IMR-90 (cell line): Measurements from ENCODE around the gene PTGR2. TPM values are rescaled to one million over a fixed set of nuclear protein-coding genes. Genes with fewer than 3 reads are reported as not detected.

ENCODE experiments used
- BHLHE40 ChIP-seq: fragments of 150-350 bp; IDR thresholded peaks from 2 replicates; pipeline ENCODE4 v1.6.1; 2016; ENCODE audit warnings: mild to moderate bottlenecking, low read depth, low read length
- CEBPB ChIP-seq: IDR thresholded peaks from 2 replicates; pipeline ENCODE4 v1.6.1; 2012; ENCODE audit warnings: low read depth, low read length, improper control_type of control experiment
- MXI1 ChIP-seq: IDR thresholded peaks from 2 replicates; pipeline ENCODE4 v1.6.1; 2012; ENCODE audit warnings: low read depth, mild to moderate bottlenecking, low read length, moderate library complexity, borderline replicate concordance
- NFE2L2 ChIP-seq: fragments of 150-350 bp; IDR thresholded peaks from 2 replicates; pipeline ENCODE4 v1.6.1; 2016; ENCODE audit warnings: low read depth, mild to moderate bottlenecking, low read length
- POLR2A ChIP-seq: IDR thresholded peaks from 2 replicates; pipeline ENCODE4 v1.6.1; 2012; ENCODE audit warnings: mild to moderate bottlenecking, low read depth, low read length
- RCOR1 ChIP-seq: IDR thresholded peaks from 2 replicates; pipeline ENCODE4 v1.6.1; 2012; ENCODE audit warnings: mild to moderate bottlenecking, low read length, improper control_type of control experiment; ENCODE audit not compliant: insufficient replicate concordance
- SMC3 ChIP-seq: fragments of 150-350 bp; IDR thresholded peaks from 2 replicates; pipeline ENCODE4 v1.6.1; 2016; ENCODE audit warnings: low read depth, mild to moderate bottlenecking, antibody characterized with exemption, low read length, moderate library complexity
- polyA plus RNA-seq, 3 experiments: library from polyadenylated mRNA; depleted of rRNA; stranded (reverse); fragments of >200 nt; gene quantifications; 2 replicates each; pipeline ENCODE4 v1.2.3, GENCODE V29; 2012; ENCODE audit warnings: low replicate concordance in 1 of 3
- total RNA-seq: library from RNA; depleted of rRNA; stranded (reverse); fragments of >200 nt; gene quantifications from 2 replicates; pipeline ENCODE4 v1.2.3, GENCODE V29; 2012
- TF ChIP-seq, protein P1 (sequence below): fragments of 150-350 bp; IDR thresholded peaks from 2 replicates; pipeline ENCODE4 v1.6.1; 2016; ENCODE audit warnings: low read depth, mild to moderate bottlenecking, low read length, moderate library complexity, borderline replicate concordance

Gene PTGR2
- total and polyA plus RNA-seq, 2 of the 4 experiments (the other 2 are of a cell fraction): 1.3 to 3.2 TPM

GRCh38 chr14:73887318-73887616 lies 35.6 kb downstream of the PTGR2 start (continued):
- TF ChIP-seq, protein P1, sequence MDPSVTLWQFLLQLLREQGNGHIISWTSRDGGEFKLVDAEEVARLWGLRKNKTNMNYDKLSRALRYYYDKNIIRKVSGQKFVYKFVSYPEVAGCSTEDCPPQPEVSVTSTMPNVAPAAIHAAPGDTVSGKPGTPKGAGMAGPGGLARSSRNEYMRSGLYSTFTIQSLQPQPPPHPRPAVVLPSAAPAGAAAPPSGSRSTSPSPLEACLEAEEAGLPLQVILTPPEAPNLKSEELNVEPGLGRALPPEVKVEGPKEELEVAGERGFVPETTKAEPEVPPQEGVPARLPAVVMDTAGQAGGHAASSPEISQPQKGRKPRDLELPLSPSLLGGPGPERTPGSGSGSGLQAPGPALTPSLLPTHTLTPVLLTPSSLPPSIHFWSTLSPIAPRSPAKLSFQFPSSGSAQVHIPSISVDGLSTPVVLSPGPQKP: no peak
- TF ChIP-seq BHLHE40 (no peak), CEBPB (no peak), MXI1 (no peak), RCOR1 (no peak), POLR2A (no peak), SMC3 (no peak), NFE2L2 (no peak)
